Neural progenitor cell (in vitro differentiated cells): ENCODE measurements around the gene HTT. TPM values are rescaled to one million over a fixed set of nuclear protein-coding genes. Genes with fewer than 3 reads are reported as not detected.
A peak's percentile ranks its signal among the peaks of the same experiment; 100 is the strongest.

Experiments
- DNase-seq: peaks from one replicate; pipeline ENCODE4 v3.0.0-alpha.2; 2016; ENCODE audit warnings: low spot score
- H2AFZ ChIP-seq: fragments of 200-600 bp; sonication (generic); replicated peaks from 2 replicates; pipeline ENCODE4 v1.6.1; 2016; ENCODE audit warnings: antibody characterized with exemption
- H3F3A ChIP-seq: fragments of 200-600 bp; sonication (generic); 2 replicates; pipeline ENCODE4 v1.6.1; 2016; ENCODE audit warnings: antibody characterized with exemption, low read depth
- H3K27ac ChIP-seq: fragments of 200-600 bp; sonication (generic); 2 replicates; pipeline ENCODE4 v1.5.1; 2016; ENCODE audit warnings: mild to moderate bottlenecking
- H3K27me3 ChIP-seq: fragments of 200-600 bp; sonication (generic); 2 replicates; pipeline ENCODE4 v1.6.1; 2016; ENCODE audit warnings: mild to moderate bottlenecking, moderate library complexity
- H3K36me3 ChIP-seq: fragments of 200-600 bp; sonication (generic); 2 replicates; pipeline ENCODE4 v1.5.1; 2016
- H3K4me1 ChIP-seq: fragments of 200-600 bp; sonication (generic); 2 replicates; pipeline ENCODE4 v1.6.1; 2016; ENCODE audit warnings: mixed run types
- H3K4me2 ChIP-seq: fragments of 200-600 bp; sonication (generic); 2 replicates; pipeline ENCODE4 v1.6.1; 2016
- H3K4me3 ChIP-seq: fragments of 200-600 bp; sonication (generic); 2 replicates; pipeline ENCODE4 v1.5.1; 2016
- H3K79me2 ChIP-seq: fragments of 200-600 bp; sonication (generic); 2 replicates; pipeline ENCODE4 v1.6.1; 2016; ENCODE audit warnings: low read depth
- H3K9ac ChIP-seq: fragments of 200-600 bp; sonication (generic); 2 replicates; pipeline ENCODE4 v1.6.1; 2016
- H3K9me3 ChIP-seq: fragments of 200-600 bp; sonication (generic); 2 replicates; pipeline ENCODE4 v1.5.1; 2016; ENCODE audit warnings: low read depth
- H4K20me1 ChIP-seq: fragments of 200-600 bp; sonication (generic); 2 replicates; pipeline ENCODE4 v1.6.1; 2016; ENCODE audit warnings: low read depth
- H3K27ac Mint-ChIP-seq: 3 replicates; pipeline ENCODE4 v1.8.0; 2021; ENCODE audit warnings: mixed read lengths
- H3K27me3 Mint-ChIP-seq: 2 replicates; pipeline ENCODE4 v1.8.0; 2022; ENCODE audit warnings: low read depth, mild to moderate bottlenecking, inconsistent platforms, moderate library complexity, mixed read lengths; ENCODE audit not compliant: insufficient read depth
- H3K36me3 Mint-ChIP-seq: 3 replicates; pipeline ENCODE4 v1.8.0; 2021; ENCODE audit warnings: mixed read lengths
- H3K4me1 Mint-ChIP-seq: 3 replicates; pipeline ENCODE4 v1.8.0; 2021; ENCODE audit warnings: mixed read lengths
- H3K4me3 Mint-ChIP-seq: 3 replicates; pipeline ENCODE4 v1.8.0; 2021; ENCODE audit warnings: mild to moderate bottlenecking, moderate library complexity, mixed read lengths
- H3K9me3 Mint-ChIP-seq: 3 replicates; pipeline ENCODE4 v1.8.0; 2020; ENCODE audit warnings: mixed read lengths
- CTCF ChIP-seq: fragments of 200-600 bp; sonication (generic); IDR thresholded peaks from 2 replicates; pipeline ENCODE4 v1.5.1; 2017; ENCODE audit warnings: antibody characterized with exemption, mild to moderate bottlenecking
- EZH2 ChIP-seq: fragments of 200-600 bp; sonication (generic); IDR thresholded peaks from 2 replicates; pipeline ENCODE4 v1.6.1; 2017; ENCODE audit warnings: antibody characterized with exemption, mild to moderate bottlenecking, moderate library complexity
- EZH2phosphoT487 ChIP-seq: fragments of 200-600 bp; sonication (generic); IDR thresholded peaks from 2 replicates; pipeline ENCODE4 v1.6.1; 2017; ENCODE audit warnings: antibody characterized with exemption
- total RNA-seq: library from RNA; depleted of rRNA; stranded (reverse); fragments of >200 nt; gene quantifications from 2 replicates; pipeline ENCODE4 v1.2.3, GENCODE V29; 2015; ENCODE audit warnings: low replicate concordance

Gene HTT
- total RNA-seq, 1 donor from 2014 or later = 38.9 TPM

GRCh38 chr4:3267576-3268394, 193.3 kb downstream of the HTT start:
- Histone ChIP-seq H2AFZ (no peak overlapping the region), H3K27ac (no peak overlapping the region), H3K27me3 (no peaks in the 10 kb centered on the region), H3F3A (no peaks in the 10 kb centered on the region), H4K20me1 (no peaks in the 10 kb centered on the region), H3K36me3 (no peaks in the 10 kb centered on the region), H3K9me3 (no peaks in the 10 kb centered on the region), H3K4me3 (no peak overlapping the region), H3K79me2 (no peaks in the 10 kb centered on the region), H3K4me2 (no peak overlapping the region), H3K4me1 (peaks cover 13% of the 10 kb centered on the region), H3K9ac (no peak overlapping the region)
- peaks cover 5% of the 10 kb centered on the region for H3K4me1 Mint-ChIP-seq
- no peak overlapping the region for H3K27ac Mint-ChIP-seq
- H3K36me3 Mint-ChIP-seq = no peaks in the 10 kb centered on the region
- no peak overlapping the region for H3K4me3 Mint-ChIP-seq
- TF ChIP-seq EZH2phosphoT487 = no peak
- no peak for TF ChIP-seq EZH2
- no peak for TF ChIP-seq CTCF
- peaks cover 5% of the 10 kb centered on the region for H3K27me3 Mint-ChIP-seq
- no peaks in the 10 kb centered on the region for H3K9me3 Mint-ChIP-seq
- peak; percentile 5 for DNase-seq

- Histone ChIP-seq H3K9me3 (no peaks in the 10 kb centered on the region), H3K36me3 (no peaks in the 10 kb centered on the region), H4K20me1 (no peaks in the 10 kb centered on the region), H3K27me3 (no peaks in the 10 kb centered on the region), H3K9ac (no peak overlapping the region), H3K79me2 (no peaks in the 10 kb centered on the region), H2AFZ (no peak overlapping the region), H3K4me3 (no peak overlapping the region), H3K4me1 (peaks cover 13% of the 10 kb centered on the region), H3F3A (no peaks in the 10 kb centered on the region), H3K4me2 (no peak overlapping the region), H3K27ac (no peak overlapping the region)
- no peak for TF ChIP-seq EZH2
- no peak for TF ChIP-seq CTCF
- no peak for TF ChIP-seq EZH2phosphoT487
- peak; percentile 1 for DNase-seq
- Mint-ChIP-seq H3K27ac (no peak overlapping the region), H3K4me3 (no peak overlapping the region), H3K9me3 (no peaks in the 10 kb centered on the region), H3K36me3 (no peaks in the 10 kb centered on the region), H3K4me1 (peaks cover 5% of the 10 kb centered on the region), H3K27me3 (peaks cover 5% of the 10 kb centered on the region)
These were observed 194.1 kb downstream of the HTT start for GRCh38 chr4:3268395-3269104.

GRCh38 chr4:3269105-3269927, 194.8 kb downstream of the HTT start:
- peaks cover 5% of the 10 kb centered on the region for H3K27me3 Mint-ChIP-seq
- H3K9me3 Mint-ChIP-seq = no peaks in the 10 kb centered on the region
- Histone ChIP-seq H3K9ac (no peak overlapping the region), H4K20me1 (no peaks in the 10 kb centered on the region), H3K4me3 (no peak overlapping the region), H3K27ac (no peak overlapping the region), H3K36me3 (no peaks in the 10 kb centered on the region), H2AFZ (no peak overlapping the region), H3K4me2 (no peak overlapping the region), H3K79me2 (no peaks in the 10 kb centered on the region), H3K4me1 (peaks cover 13% of the 10 kb centered on the region), H3K27me3 (no peaks in the 10 kb centered on the region), H3K9me3 (no peaks in the 10 kb centered on the region), H3F3A (no peaks in the 10 kb centered on the region)
- DNase-seq = peak; percentile 1
- no peak for TF ChIP-seq EZH2
- no peak overlapping the region for H3K4me3 Mint-ChIP-seq
- H3K27ac Mint-ChIP-seq = no peak overlapping the region
- no peaks in the 10 kb centered on the region for H3K36me3 Mint-ChIP-seq
- H3K4me1 Mint-ChIP-seq = peaks cover 5% of the 10 kb centered on the region
